ENCODE data around the gene MAN2A2. TPM values are rescaled to one million over a fixed set of nuclear protein-coding genes. Genes with fewer than 3 reads are reported as not detected.

The MAN2A2 gene
- total RNA-seq, 1 donor from 2014 or later: 78.0 TPM

- no peaks in the 10 kb centered on the region for H3K9me3 Mint-ChIP-seq
- H3K4me1 Mint-ChIP-seq: peaks cover 51% of the 10 kb centered on the region
- no peaks in the 10 kb centered on the region for H3K27me3 Mint-ChIP-seq (ENCODE audit: low read depth)
- no peaks in the 10 kb centered on the region for H3K36me3 Mint-ChIP-seq (ENCODE audit: low read depth)
- TF ChIP-seq CTCF (conservative IDR thresholded peaks at IDR 0.05): no peak
- no peak overlapping the region for H3K27ac Mint-ChIP-seq (ENCODE audit: unreplicated experiment)
- H3K4me3 Mint-ChIP-seq: peak overlapping the region; percentile 92
- no peak for DNase-seq (ENCODE audit: low read depth, low spot score)
Measured at GRCh38 chr15:90869140-90869541, 34.0 kb upstream of the MAN2A2 start.

GRCh38 chr15:90869601-90870353, 33.3 kb upstream of the MAN2A2 start:
- no peaks in the 10 kb centered on the region for H3K36me3 Mint-ChIP-seq (ENCODE audit: low read depth)
- DNase-seq (ENCODE audit: low read depth, low spot score): peak; percentile 29
- TF ChIP-seq CTCF (conservative IDR thresholded peaks at IDR 0.05): no peak
- H3K4me3 Mint-ChIP-seq: peak overlapping the region; percentile 92
- H3K27ac Mint-ChIP-seq (ENCODE audit: unreplicated experiment): peak overlapping the region; percentile 88
- H3K4me1 Mint-ChIP-seq: peaks cover 55% of the 10 kb centered on the region
- H3K9me3 Mint-ChIP-seq: no peaks in the 10 kb centered on the region
- no peaks in the 10 kb centered on the region for H3K27me3 Mint-ChIP-seq (ENCODE audit: low read depth)

DNA sequence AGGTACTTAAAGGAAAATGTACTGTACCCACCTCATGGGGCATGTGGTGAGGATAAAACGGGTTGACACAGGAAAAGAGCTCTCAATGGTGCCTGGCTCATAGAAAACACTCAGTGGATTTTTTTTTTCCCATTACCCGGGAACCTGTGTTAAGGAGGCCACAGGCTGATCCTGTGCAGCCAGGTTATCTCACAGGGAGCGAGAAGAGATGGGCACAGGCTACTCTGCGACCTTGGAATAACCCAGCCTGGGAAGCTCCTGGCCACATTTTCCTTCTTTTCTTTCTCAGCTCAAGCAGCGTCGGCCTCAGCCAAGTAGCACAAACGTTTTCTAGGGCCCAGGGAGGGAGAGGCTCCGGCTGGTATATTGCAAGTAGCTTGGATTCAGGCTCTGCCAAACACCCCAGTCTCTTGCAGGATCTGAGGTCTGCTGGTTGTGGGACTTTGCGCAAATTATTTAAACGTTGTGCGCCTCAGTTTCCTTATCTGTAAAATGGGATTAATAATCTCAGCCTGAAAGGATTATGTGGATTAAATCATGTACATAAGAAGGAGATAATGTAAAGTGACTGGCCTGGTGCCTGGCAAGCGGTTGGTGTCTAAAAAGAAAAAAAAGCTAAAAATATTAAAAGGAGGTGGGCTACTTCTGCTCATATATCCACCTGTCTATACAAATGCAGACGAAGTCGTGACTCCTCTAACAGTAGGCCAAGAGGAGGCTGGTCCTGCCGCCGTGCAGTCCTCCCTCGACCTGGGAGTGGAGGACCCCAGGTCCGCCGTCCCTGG, 32.6 kb upstream of the MAN2A2 start:
- peak overlapping the region; percentile 92 for H3K4me3 Mint-ChIP-seq
- no peak for TF ChIP-seq CTCF (conservative IDR thresholded peaks at IDR 0.05)
- no peaks in the 10 kb centered on the region for H3K27me3 Mint-ChIP-seq (ENCODE audit: low read depth)
- DNase-seq (ENCODE audit: low read depth, low spot score): no peak
- no peak overlapping the region for H3K27ac Mint-ChIP-seq (ENCODE audit: unreplicated experiment)
- H3K9me3 Mint-ChIP-seq: no peaks in the 10 kb centered on the region
- no peaks in the 10 kb centered on the region for H3K36me3 Mint-ChIP-seq (ENCODE audit: low read depth)
- peaks cover 55% of the 10 kb centered on the region for H3K4me1 Mint-ChIP-seq

GRCh38 chr15:90871139-90871715, 31.9 kb upstream of the MAN2A2 start:
- no peak overlapping the region for H3K27ac Mint-ChIP-seq (ENCODE audit: unreplicated experiment)
- no peaks in the 10 kb centered on the region for H3K36me3 Mint-ChIP-seq (ENCODE audit: low read depth)
- peaks cover 55% of the 10 kb centered on the region for H3K4me1 Mint-ChIP-seq

More at GRCh38 chr15:90871139-90871715, 31.9 kb upstream of the MAN2A2 start:
- Mint-ChIP-seq H3K4me3 (peak overlapping the region; percentile 92), H3K9me3 (no peaks in the 10 kb centered on the region), H3K27me3 (ENCODE audit: low read depth) (no peaks in the 10 kb centered on the region)
- no peak for TF ChIP-seq CTCF (conservative IDR thresholded peaks at IDR 0.05)
- DNase-seq (ENCODE audit: low read depth, low spot score): peak; percentile 38

Data from neural crest cell (in vitro differentiated cells).